GM18507 (cell line): ENCODE measurements around the gene RSBN1L.
"Not testable (repeated sequence)": the region's sequence is repeated elsewhere in the genome, so short reads cannot be mapped to it uniquely, and the experiment has no call there.

ENCODE experiments used
- DNase-seq: peaks from one replicate; pipeline ENCODE4 v3.0.0; 2011; ENCODE audit warnings: low read depth; ENCODE audit not compliant: insufficient read length; ENCODE audit errors: extremely low spot score
- FAIRE-seq: peaks from 2 replicates; lab custom pipeline; 2011; peaks lifted over from hg19 to GRCh38; lab: Jason Lieb, UNC

Gene RSBN1L

GRCh38 chr7:77696057-77696642 is at the start of gene RSBN1L:
Gene RSBN1L, plus strand, starts transcription at chr7:77696459. Its CDS starts 11 bp downstream, at chr7:77696470.
- DNase-seq, result peak; percentile 69
- peak; percentile 92 for FAIRE-seq

- no peak for FAIRE-seq
- DNase-seq, result no peak
Observed at GRCh38 chr7:77648742-77649338, 47.4 kb upstream of the RSBN1L start.

- DNase-seq, result no peak
- no peak for FAIRE-seq
Observed at GRCh38 chr7:77649716-77650349, 46.4 kb upstream of the RSBN1L start.

GRCh38 chr7:77651575-77652162 is 44.6 kb upstream of the RSBN1L start:
- FAIRE-seq (peak; percentile 74), DNase-seq (peak; percentile 20)

- DNase-seq, FAIRE-seq: not testable (repeated sequence)
Observed at GRCh38 chr7:77652826-77653225, 43.4 kb upstream of the RSBN1L start.

- FAIRE-seq (no peak), DNase-seq (no peak)
Observed at GRCh38 chr7:77653572-77653971, 42.7 kb upstream of the RSBN1L start.

GRCh38 chr7:77655356-77655755 is 40.9 kb upstream of the RSBN1L start:
- no peak for FAIRE-seq
- no peak for DNase-seq

GRCh38 chr7:77655836-77656455 is 40.3 kb upstream of the RSBN1L start:
- DNase-seq (no peak), FAIRE-seq (no peak)

- DNase-seq, result no peak
- no peak for FAIRE-seq
Observed at GRCh38 chr7:77657427-77658224, 38.6 kb upstream of the RSBN1L start.

GRCh38 chr7:77658928-77659327 is 37.3 kb upstream of the RSBN1L start:
- DNase-seq, result no peak

GRCh38 chr7:77661816-77662215 is 34.4 kb upstream of the RSBN1L start:
- FAIRE-seq (no peak), DNase-seq (no peak)

More at GRCh38 chr7:77658928-77659327, 37.3 kb upstream of the RSBN1L start:
- no peak for FAIRE-seq

GRCh38 chr7:77662869-77663268 is 33.4 kb upstream of the RSBN1L start:
- no peak for FAIRE-seq
- DNase-seq, result no peak

GRCh38 chr7:77664715-77665114 is 31.5 kb upstream of the RSBN1L start:
- FAIRE-seq, result no peak
- DNase-seq, result no peak

GRCh38 chr7:77665161-77665560 is 31.1 kb upstream of the RSBN1L start:
- DNase-seq (no peak), FAIRE-seq (no peak)

- no peak for FAIRE-seq
- no peak for DNase-seq
Observed at GRCh38 chr7:77667459-77668086, 28.7 kb upstream of the RSBN1L start.

- DNase-seq (no peak), FAIRE-seq (peak; percentile 31)
Observed at GRCh38 chr7:77674878-77675277, 21.4 kb upstream of the RSBN1L start.

- DNase-seq (no peak), FAIRE-seq (no peak)
Observed at GRCh38 chr7:77679608-77680007, 16.7 kb upstream of the RSBN1L start.

- DNase-seq (no peak), FAIRE-seq (no peak)
Observed at GRCh38 chr7:77680266-77680665, 16.0 kb upstream of the RSBN1L start.

- no peak for DNase-seq
- no peak for FAIRE-seq
Observed at GRCh38 chr7:77684030-77684429, 12.2 kb upstream of the RSBN1L start.
